HL-60 (cell line): Measurements from ENCODE around the gene KCNH1.

Source experiments
- CTCF ChIP-seq: IDR thresholded peaks from one replicate; pipeline ENCODE4 v1.5.1; 2011; ENCODE audit warnings: low read length, control low read depth, inconsistent platforms; ENCODE audit not compliant: insufficient read depth
- GABPA ChIP-seq: IDR thresholded peaks from 2 replicates; pipeline ENCODE4 v1.6.1; 2012; ENCODE audit warnings: low read depth
- POLR2AphosphoS5 ChIP-seq: IDR thresholded peaks from 2 replicates; pipeline ENCODE4 v1.6.1; 2012; ENCODE audit warnings: low read depth
- SPI1 ChIP-seq: IDR thresholded peaks from 2 replicates; pipeline ENCODE4 v1.6.1; 2012; ENCODE audit warnings: low read depth, mild to moderate bottlenecking, borderline replicate concordance
- TF ChIP-seq, protein P1 (sequence below): IDR thresholded peaks from 2 replicates; pipeline ENCODE4 v1.6.1; 2012; ENCODE audit warnings: low read depth; ENCODE audit not compliant: insufficient replicate concordance

- TF ChIP-seq CTCF (no peak), POLR2AphosphoS5 (no peak), GABPA (no peak), SPI1 (no peak)
- TF ChIP-seq, protein P1, sequence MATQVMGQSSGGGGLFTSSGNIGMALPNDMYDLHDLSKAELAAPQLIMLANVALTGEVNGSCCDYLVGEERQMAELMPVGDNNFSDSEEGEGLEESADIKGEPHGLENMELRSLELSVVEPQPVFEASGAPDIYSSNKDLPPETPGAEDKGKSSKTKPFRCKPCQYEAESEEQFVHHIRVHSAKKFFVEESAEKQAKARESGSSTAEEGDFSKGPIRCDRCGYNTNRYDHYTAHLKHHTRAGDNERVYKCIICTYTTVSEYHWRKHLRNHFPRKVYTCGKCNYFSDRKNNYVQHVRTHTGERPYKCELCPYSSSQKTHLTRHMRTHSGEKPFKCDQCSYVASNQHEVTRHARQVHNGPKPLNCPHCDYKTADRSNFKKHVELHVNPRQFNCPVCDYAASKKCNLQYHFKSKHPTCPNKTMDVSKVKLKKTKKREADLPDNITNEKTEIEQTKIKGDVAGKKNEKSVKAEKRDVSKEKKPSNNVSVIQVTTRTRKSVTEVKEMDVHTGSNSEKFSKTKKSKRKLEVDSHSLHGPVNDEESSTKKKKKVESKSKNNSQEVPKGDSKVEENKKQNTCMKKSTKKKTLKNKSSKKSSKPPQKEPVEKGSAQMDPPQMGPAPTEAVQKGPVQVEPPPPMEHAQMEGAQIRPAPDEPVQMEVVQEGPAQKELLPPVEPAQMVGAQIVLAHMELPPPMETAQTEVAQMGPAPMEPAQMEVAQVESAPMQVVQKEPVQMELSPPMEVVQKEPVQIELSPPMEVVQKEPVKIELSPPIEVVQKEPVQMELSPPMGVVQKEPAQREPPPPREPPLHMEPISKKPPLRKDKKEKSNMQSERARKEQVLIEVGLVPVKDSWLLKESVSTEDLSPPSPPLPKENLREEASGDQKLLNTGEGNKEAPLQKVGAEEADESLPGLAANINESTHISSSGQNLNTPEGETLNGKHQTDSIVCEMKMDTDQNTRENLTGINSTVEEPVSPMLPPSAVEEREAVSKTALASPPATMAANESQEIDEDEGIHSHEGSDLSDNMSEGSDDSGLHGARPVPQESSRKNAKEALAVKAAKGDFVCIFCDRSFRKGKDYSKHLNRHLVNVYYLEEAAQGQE = no peak
These were observed 21.1 kb upstream of the KCNH1 start for GRCh38 chr1:211155040-211155439.
